Heart left ventricle (tissue), 13 donors: Measurements from ENCODE around the gene CACNA1F.

Source experiments
- CTCF ChIP-seq, 12 donors: fragments of 200-600 bp; sonication (generic) in 4 of 12; IDR thresholded peaks; one replicate each; pipeline versions ENCODE4 v1.5.0 to v1.8.0; 2018 to 2022; ENCODE audit warnings: antibody characterized with exemption in 12 of 12, mild to moderate bottlenecking in 5 of 12
- POLR2A ChIP-seq, 2 donors: fragments of 450-650 bp; IDR thresholded peaks; one replicate each; pipeline ENCODE4 v1.6.1; 2017; ENCODE audit warnings: antibody characterized with exemption in 2 of 2, mild to moderate bottlenecking in 2 of 2, moderate library complexity in 2 of 2
- donor health status: ischemic (EF 13 %, LVEDD 7.1; RV severe dilation, severe dysfunction).
- donor health status: DM: no; HTN: yes; CAD: no.
- donor health status: DM: no; HTN: no; CAD: no.
- donor health status: ischemic (EF 25% LVEDD 6.9; RV normal size, moderate dysfunction).
- donor health status: ischemic (EF 25% LVEDD 5.7; RV mildly dilated, moderate dysfunction).
- donor health status: ischemic (EF 35%, LVEDD 5.7; RV mildly dilated, moderate dysfunction).
- donor health status: nonischemic (EF 11% LVEDD 7.7; RV severe dilation, severe dysfunction).
- donor health status: DM: yes; HTN: yes; CAD: no.
- donor health status: PGD.
- donor health status: ischemic (EF 29% LVEDD 5.4; RV normal size, mild dysfunction).
- donor health status: nonischemic (EF 23%, LVEDD 6.1; RV moderate dilation, normal function).

GRCh38 chrX:49277535-49277830 lies 44.3 kb upstream of the CACNA1F start:
- no peak for TF ChIP-seq CTCF (IDR thresholded peaks at IDR 0.05)
- no peak for TF ChIP-seq POLR2A (IDR thresholded peaks at IDR 0.05)
